PC-9 (cell line): Measurements from ENCODE around the gene TMEM183A.

Source experiments
- EZH2 ChIP-seq: fragments of 200-600 bp; sonication (generic); IDR thresholded peaks from 2 replicates; pipeline ENCODE4 v1.8.0; 2017; ENCODE audit warnings: antibody characterized with exemption, low read depth
- TF ChIP-seq, protein P1 (sequence below): fragments of 200-600 bp; sonication (generic); conservative IDR thresholded peaks from 2 replicates; pipeline ENCODE4 v1.6.1; 2017; ENCODE audit warnings: mixed run types, antibody characterized with exemption, mild to moderate bottlenecking, moderate library complexity

DNA sequence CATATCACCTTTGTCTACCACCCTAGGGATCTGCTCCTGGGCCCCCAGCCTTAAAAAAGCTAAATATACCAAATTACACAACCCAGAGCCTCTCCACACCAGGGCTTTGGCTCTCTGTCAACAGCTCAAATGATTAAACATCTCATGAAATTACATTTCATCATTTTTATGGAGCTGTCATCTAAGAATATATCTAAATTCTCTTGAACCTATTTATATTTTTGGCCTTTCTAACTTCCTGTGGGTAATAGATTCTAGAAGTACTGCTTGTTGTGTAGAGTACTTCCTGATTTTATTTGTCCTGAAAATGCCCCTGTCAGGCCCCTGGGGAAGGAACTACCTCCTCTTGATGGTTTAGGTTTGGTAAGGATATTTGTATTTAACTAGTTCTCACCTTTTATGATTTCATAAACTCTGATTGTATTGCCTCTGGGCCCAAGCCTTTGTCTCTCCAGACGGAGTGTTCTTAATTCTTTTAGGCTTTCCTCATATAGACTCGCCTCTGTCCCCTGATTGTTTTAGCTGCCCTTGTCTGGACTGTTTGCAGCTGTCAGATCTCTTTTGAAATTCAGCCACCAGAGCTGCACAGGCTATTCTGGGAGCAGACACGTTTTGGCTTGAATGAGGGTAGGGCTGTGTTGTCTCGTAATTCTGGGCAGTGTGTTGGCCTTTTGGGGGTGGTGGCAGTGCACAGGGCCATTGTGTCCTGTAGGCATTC lies 62.0 kb downstream of the TMEM183A start:
- TF ChIP-seq, protein P1, sequence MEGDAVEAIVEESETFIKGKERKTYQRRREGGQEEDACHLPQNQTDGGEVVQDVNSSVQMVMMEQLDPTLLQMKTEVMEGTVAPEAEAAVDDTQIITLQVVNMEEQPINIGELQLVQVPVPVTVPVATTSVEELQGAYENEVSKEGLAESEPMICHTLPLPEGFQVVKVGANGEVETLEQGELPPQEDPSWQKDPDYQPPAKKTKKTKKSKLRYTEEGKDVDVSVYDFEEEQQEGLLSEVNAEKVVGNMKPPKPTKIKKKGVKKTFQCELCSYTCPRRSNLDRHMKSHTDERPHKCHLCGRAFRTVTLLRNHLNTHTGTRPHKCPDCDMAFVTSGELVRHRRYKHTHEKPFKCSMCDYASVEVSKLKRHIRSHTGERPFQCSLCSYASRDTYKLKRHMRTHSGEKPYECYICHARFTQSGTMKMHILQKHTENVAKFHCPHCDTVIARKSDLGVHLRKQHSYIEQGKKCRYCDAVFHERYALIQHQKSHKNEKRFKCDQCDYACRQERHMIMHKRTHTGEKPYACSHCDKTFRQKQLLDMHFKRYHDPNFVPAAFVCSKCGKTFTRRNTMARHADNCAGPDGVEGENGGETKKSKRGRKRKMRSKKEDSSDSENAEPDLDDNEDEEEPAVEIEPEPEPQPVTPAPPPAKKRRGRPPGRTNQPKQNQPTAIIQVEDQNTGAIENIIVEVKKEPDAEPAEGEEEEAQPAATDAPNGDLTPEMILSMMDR: no peak
- no peak for TF ChIP-seq EZH2
